IMR-90 (cell line): ENCODE measurements around the gene GCSH.

Source experiments
- CEBPB ChIP-seq: IDR thresholded peaks from 2 replicates; pipeline ENCODE4 v1.6.1; 2012; ENCODE audit warnings: low read depth, low read length, improper control_type of control experiment
- POLR2A ChIP-seq: IDR thresholded peaks from 2 replicates; pipeline ENCODE4 v1.6.1; 2012; ENCODE audit warnings: mild to moderate bottlenecking, low read depth, low read length
- USF2 ChIP-seq: fragments of 150-350 bp; IDR thresholded peaks from 2 replicates; pipeline ENCODE4 v1.6.1; 2017; ENCODE audit warnings: mild to moderate bottlenecking, antibody characterized with exemption, low read length, low read depth

GRCh38 chr16:81096715-81097208, 567 bp upstream of the GCSH start:
- TF ChIP-seq CEBPB (no peak), POLR2A (no peak), USF2 (no peak)
